Stimulated activated CD4-positive, alpha-beta T cell treated with anti-CD3 and anti-CD28 coated beads, Interleukin-1b, Interleukin-23, amount 100 ng/mL, for 24 hours (primary cell): ENCODE data around the gene RAB5B.
A peak's percentile ranks its signal among the peaks of the same experiment; 100 is the strongest.
"Not testable (repeated sequence)": the region's sequence is repeated elsewhere in the genome, so short reads cannot be mapped to it uniquely, and the experiment has no call there.

Experiments
- DNase-seq, 4 experiments: peaks; one replicate each; pipeline ENCODE4 v3.0.0-alpha.2; 2020; ENCODE audit warnings: low read depth in 4 of 4, low spot score in 1 of 4

The RAB5B gene

GRCh38 chr12:55940065-55940732, 33.7 kb upstream of the RAB5B start:
- peak; percentile 62 to 76 (median 67) for DNase-seq

GRCh38 chr12:55942055-55942454, 31.8 kb upstream of the RAB5B start:
- no peak for DNase-seq

- no peak for DNase-seq
Measured at GRCh38 chr12:55942577-55943136, 31.2 kb upstream of the RAB5B start.

- DNase-seq, result no peak
Measured at GRCh38 chr12:55946553-55946952, 27.3 kb upstream of the RAB5B start.

- no peak for DNase-seq
Measured at GRCh38 chr12:55955344-55955743, 18.5 kb upstream of the RAB5B start.

- DNase-seq, result peak in 2 of 4 experiments; percentile 28 to 36
Measured at GRCh38 chr12:55955800-55956508, 17.9 kb upstream of the RAB5B start.

GRCh38 chr12:55957106-55957859, 16.6 kb upstream of the RAB5B start:
- DNase-seq, result no peak

GRCh38 chr12:55963760-55964159, 10.1 kb upstream of the RAB5B start:
- DNase-seq, result no peak

GRCh38 chr12:55965240-55965639, 8.6 kb upstream of the RAB5B start:
- DNase-seq, result no peak

GRCh38 chr12:55965941-55966407, 7.9 kb upstream of the RAB5B start, which contains the start of gene PMEL:
Gene PMEL (minus strand): TSS chr12:55966042. CDS start chr12:55966011, 31 bp downstream.
- no peak for DNase-seq

GRCh38 chr12:55966408-55967281, 7.2 kb upstream of the RAB5B start, which contains the start of gene CDK2:
Gene CDK2 (plus strand): TSS chr12:55966830. CDS start chr12:55967009, 179 bp downstream.
- DNase-seq, result peak; percentile 83 to 94 (median 86)

- DNase-seq, result no peak
Measured at GRCh38 chr12:55969356-55969755, 4.5 kb upstream of the RAB5B start.

GRCh38 chr12:55970775-55971174, 3.1 kb upstream of the RAB5B start:
- no peak for DNase-seq

GRCh38 chr12:55972042-55972441, 1.8 kb upstream of the RAB5B start:
- no peak for DNase-seq

GRCh38 chr12:55972456-55972855, 1.4 kb upstream of the RAB5B start:
- DNase-seq, result no peak

- DNase-seq, result no peak
Measured at GRCh38 chr12:55972911-55973598, 823 bp upstream of the RAB5B start.

- peak in 2 of 4 experiments; percentile 10 to 19 for DNase-seq
Measured at GRCh38 chr12:55974308-55974730, 441 bp downstream of the RAB5B start.

- DNase-seq, result no peak
Measured at GRCh38 chr12:55978393-55978792, 4.5 kb downstream of the RAB5B start.

- DNase-seq, result no peak
Measured at GRCh38 chr12:55979069-55979468, 5.2 kb downstream of the RAB5B start.

GRCh38 chr12:55981882-55982281, 8.0 kb downstream of the RAB5B start:
- DNase-seq, result not testable (repeated sequence)
